ENCODE measurements around the gene RFX2. TPM values are rescaled to one million over a fixed set of nuclear protein-coding genes. Genes with fewer than 3 reads are reported as not detected.

The RFX2 gene
- polyA plus RNA-seq, 5 donors, result 12.2 to 16.8 (median 14.5) TPM

DNA sequence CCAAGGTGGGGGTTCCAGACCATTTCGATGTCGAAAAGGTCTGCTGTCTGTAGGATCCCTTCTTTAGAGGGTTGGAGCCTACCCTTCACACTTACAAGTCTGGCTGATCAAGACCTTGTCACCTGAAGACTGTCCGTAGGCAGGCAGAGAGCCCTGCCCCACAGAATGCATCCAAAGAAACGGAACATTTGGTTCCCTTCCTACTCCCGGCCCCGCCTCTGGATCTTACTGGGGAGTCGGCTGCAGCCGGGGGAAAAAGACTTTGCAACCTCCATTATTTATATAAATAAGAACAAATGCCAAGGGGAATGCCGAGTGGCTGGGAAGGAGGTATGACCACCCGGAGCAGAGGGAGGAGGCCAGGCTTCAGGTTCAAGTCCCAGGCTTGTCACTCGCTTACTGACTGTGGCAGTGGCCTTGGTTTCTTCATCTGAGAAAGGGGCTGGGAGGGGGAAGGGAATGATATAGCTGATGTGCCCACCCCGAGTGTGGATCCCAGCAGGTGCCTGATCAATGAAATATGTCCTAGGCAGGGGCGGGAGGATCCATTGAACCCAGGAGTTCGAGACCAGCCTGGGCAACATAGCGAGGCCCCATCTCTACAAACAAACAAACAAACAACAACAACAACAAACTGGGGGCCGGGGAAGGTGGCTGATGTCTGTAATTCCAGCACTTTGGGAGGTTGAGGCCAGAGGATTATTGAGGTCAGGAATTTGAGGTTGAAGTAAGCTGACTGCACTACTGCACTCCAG, 48.7 kb downstream of the RFX2 start:
- DNase-seq, result no peak

DNA sequence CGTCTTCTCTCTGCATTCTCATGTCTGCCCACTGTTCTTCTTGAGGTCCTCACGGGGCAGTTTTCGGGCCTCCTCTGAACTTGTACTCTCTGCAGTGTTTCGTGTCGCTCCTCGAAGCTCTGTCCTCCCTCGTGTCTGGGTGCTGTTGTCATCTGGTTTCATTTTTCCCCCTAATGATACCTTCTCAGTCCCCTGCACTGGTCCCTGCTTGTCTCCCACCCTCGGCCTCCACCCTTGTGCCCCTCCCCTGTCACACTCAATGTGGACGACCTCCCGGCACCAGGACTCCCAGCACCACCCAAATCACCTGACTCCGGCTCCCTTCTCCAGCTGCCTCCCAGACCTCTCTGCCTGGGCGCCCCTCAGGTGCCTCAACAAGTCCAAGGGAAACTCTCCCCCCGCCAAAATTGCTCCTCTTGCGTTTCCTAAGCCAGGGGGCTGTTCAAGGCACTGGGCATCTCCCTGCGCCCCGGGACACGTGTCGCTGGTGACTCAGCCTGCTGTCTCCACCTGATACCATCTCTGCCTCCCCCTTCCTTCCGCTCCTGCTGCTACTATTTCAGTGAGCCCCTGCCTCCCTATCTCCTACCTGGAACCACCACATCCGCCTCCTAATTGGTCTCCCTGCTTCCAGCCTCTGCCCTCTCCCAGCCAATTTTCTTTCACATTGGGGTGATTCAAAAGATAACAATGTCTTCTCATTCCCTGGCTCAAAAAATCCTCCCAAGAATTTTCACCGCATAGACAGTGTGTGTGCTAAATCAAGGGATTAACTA, 49.5 kb downstream of the RFX2 start:
- DNase-seq, result no peak

DNA sequence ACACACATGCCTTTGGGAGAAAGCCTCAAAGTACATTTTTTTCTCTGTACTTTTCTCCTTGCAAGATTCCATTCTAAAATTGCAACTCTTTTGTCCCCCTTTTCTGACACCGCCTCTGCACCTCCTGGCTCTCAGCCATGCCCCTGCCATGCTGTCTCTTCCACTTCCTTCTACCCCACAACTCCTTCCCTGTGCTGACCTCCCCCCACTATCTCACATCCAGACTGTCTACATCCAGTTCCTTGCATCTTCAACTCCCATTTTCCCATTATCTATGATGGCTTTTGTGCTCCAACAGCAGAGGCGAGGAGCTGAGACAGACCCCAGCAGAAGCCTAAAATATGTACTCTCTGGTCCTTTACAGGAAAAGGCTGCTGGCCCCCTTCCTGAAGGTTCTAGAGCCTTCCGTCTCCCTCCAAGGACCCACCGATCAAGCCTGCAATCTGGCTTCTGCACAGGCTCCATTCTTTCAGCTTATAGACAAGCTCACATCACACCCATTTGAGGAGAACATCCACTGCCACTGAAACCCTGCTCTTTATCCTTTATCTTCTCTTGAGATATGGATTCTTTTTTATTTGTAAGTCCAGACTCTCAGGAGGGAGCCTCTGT, 50.2 kb downstream of the RFX2 start:
- DNase-seq, result no peak

DNA sequence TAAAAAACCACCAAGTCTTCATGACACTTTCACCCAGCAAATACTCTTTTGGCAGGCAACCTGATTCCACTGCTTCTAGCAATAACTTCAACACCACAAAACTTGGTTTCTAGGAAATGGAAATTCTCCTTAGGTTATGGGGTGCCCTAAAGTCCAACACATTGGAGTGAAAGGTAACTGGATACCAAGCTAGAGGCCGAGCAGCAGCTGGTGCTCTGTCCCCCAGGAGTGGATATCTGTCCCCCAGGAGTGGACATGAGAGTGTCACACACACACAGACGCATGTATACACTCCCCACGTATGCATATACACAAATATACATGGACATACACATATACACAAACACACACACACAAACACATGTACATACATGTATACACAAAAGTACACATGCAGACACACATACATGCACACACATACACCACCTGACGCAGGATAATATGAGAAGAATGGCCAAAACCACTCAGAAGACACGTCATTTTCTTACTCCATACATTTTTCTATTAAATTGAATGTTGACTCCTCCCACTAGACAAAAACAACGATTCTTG, 50.8 kb downstream of the RFX2 start:
- DNase-seq, result no peak

DNA sequence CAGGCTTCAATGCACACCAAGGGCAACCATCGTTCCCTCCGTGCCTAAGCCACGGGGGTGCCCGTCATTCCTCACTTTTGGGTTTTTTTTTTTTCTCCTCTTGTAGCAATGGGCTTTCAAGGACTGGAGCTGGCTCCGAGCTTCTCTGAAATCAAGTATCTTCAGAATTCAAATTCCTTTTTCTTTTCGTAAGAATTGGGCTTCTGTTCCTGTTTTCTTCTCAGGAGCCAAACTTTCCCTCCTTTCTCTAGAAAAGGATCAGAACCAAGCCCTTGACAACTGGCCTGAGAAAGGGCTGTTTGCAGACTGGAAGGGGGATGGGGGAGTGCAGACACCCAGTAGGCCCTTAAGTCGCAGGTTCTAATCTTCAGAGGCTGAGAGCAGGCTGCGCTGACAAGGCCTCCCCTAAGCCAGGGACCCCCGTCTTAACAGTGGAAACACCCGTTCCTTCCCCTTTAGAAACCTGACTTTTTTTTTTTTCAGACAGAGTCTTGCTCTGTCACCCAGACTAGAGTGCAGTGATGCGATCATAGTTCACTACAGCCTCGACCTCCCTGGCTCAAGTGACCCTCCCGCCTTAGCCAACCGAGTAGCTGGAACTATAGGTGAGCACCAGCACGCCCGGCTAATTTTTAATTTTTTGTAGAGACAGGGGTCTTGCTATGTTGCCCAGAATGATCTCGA, 51.6 kb downstream of the RFX2 start:
- no peak for DNase-seq

DNA sequence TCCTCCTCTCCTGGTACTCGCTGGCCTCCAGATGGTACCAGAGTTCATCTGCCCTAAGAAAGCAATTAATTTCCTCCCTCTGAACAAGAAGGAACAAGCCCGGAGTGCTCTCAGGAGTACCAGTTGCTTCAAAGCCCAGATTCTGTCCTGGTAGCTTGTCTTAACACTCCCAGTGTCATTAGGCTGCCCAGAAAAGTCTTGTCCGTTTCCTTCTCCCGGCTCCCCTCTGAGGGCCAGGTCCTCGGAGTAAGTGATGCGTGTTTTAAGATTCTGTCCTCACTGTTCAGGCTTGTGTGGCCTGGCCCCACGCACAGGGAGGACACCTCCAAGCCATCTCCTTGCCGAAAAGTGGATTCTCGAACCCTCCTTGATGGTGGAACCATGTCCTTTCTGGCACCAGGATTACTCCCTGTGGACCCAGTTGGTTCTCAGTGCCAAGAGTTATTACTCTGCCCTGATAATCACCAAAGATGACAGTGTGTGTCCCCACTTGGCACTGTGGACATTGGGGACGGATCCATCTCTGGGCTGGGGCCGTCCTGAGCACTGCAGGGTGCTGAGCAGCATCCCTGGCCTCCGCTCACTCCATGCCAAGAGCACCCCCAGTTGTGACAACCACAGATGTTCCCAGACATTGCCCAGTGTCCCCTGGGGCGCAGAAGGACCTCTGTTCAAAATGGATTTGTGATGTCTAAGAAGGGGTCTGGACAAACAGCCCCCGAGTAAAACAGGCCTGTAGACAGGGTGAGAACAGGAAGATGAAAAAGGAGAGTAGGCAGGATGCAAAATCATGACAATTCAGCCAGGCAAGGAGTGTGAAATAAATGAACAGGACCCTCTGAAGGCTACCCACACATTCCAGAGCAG, 52.4 kb downstream of the RFX2 start:
- DNase-seq, result no peak

DNA sequence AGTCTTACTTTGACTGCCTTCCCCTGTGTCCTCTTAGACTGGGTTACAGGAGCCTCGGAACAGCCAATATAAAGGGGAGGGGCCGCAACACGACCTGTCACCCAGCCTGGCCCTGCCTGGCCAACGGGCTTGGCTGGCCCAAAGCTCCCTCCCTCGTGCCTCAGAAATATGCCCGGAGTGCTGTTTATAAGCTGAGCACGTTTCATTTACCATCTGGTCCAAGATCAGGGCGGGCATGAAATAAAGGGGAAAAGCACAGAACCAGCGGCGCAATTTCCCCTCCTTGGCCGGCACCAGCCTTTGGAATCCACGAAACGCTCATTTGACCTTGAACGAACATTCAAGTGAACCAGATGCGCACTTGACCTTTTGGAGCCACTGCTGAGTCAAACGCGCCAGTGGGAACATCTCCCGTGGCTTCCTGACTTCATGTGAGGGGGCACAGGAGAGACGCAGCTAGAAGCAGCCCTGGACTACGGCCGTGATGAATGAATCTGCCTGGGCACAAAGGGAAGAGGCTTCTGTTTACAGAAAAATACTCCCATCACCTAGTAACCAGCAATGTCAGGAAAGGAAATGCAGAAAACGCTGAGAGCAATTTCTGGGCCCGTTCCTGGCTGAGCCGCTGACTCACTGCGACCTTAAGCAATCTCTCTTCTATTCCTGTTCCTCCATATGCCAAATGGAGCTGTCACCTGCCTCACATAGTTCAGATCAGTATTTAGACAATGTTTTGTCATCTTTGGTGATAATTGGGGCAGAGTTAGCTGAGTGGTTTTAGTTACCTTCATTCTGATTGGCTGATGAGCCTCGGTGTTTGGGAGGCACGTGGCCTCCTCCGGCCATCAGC, 53.3 kb downstream of the RFX2 start:
- DNase-seq, result peak; percentile 67 to 75

DNA sequence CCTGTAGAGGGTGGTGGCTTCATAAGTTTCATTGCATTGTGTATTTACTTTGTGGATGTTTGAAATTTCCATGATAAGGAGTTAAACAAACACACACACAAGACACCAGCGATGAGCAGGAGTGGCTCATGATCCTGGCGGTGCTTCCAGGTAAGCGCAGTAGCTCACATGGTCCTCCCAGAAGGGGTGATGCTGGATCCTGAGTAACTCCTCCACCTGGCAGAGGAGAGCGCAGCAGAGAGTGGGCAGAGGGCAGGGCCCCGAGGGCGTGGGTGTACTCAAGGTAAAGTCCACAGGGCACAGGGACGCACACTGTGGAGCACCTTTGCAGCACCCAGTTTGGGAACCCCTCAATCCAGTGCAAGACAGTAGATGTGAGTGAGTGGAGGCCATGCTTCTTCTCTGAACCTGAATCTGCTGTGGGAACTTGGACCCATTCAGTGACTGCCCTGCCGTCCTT, 54.0 kb downstream of the RFX2 start:
- DNase-seq, result no peak

DNA sequence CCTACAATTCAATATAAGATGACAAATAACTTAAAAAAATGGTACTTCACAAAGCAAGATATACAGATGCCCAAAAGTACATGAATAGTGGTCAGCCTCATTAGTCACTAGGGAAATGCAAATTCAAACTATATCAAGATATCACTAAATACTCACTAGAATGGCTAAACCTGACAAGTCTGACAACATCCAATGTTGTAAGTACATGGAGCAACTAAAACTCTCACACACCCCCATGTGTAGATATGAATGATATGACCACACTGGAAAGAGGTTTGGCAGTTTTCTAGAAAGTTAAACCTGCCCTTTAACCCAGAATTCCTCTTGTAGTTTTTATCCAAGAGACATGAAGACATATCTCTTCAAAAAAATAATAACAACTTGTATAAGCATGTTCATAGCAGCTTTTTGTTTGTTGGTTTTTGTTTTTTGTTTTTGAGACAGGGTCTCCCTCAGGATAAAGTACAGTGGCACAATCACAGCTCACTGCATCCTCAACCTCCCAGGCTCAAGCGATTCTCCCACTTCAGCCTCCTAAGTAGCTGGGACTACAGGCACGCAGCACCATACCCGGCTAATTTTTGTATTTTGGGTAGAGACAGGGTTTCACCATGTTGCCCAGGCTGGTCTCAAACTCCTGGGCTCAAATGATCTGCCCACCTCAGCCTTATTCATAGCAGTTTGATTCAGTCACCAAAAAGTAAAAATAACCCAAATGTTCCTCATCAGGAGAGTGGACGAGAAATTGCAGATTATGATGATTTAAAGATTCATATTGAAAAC, 55.1 kb downstream of the RFX2 start:
- no peak for DNase-seq

DNA sequence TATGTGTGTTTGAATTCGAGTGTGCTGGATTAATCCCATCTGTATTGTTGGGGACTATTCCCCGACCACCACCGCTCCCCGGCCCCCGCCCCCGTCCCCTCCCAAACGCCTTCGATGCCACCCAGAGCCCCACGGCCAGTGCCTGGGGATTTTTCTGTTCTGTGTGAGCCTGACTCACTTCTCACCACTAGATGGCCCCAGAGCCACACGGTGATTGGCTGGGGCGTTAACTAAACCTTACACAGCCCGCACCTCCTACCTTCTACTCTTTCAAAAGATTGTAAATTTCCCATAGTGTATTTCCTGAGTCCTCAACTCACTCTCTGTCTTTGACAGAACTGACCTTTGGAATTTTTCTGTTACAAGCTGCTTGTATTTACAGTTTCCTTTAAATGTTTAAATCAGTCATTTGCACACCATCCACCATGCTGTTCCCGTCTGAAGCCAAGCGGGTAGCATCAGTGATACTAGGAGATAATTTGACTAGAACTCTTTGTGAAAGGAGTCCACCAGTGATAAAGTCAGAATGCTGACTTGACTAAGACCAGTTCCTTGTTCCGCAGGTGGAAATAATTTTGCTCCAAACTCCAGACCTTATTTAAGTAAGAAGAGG, 61.4 kb downstream of the RFX2 start:
- peak; percentile 71 to 78 for DNase-seq

DNA sequence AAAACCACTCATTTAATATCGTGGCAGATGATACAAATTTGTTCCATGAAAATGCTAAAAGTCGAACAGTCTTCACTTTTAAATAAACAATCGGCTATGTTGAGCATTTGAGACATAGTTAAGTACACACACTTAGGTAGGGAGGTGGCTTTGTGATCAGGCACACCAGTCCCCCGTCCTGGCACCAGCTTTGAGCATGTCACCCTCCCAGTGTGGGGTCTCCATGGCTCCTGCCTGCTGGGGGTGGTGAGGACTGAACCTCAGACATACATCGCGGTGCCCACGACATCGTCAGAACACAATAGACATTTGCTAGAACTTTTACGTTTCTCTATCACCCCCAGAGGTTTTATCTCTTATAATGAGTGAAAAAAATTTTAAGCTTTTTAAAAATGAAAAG, 62.0 kb downstream of the RFX2 start:
- DNase-seq, result no peak

DNA sequence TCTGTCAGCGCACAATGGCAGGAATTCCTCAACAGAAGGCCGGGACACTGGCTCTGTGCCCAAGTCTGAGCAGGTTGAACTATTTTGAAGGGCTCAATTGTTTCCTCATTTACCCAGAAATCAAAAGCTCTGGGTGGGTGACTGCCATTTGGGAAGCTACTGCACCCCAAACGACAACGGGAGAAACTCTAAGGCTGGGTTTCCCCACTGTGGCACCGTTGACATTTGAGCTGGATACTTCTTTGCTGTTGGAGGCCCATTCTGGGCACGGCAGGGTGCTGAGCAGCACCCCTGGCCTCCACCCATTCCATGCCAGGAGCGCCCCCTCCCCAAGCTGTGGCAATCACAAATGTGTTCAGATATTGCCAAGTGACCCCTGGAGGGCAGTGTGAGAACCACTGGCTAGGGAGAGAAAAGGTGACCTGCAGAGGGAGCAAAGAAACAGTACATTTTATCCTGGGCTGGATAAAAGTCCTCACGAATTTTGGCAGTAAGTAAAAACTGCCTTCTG, 62.5 kb downstream of the RFX2 start:
- DNase-seq, result peak; percentile 53 to 54

DNA sequence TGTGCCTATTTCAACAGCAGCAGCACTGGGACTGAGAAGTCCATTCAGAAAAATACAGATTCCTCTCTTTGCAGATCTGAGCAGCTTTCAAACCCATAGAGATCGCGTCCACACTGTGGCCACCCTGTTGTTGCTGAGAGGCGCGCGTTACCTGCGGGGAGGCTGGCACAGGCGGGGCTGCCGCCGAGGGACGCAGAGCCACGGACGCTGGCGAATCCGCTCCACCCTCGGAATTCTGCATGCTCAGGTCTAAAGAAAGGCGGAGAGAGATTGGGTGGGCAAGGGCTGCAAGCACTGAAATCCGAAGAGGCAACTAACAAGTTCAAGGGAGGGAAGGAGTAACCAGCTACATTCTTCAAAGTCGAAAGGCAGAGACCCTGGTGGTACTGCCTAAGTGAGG, 63.0 kb downstream of the RFX2 start:
- DNase-seq, result no peak

DNA sequence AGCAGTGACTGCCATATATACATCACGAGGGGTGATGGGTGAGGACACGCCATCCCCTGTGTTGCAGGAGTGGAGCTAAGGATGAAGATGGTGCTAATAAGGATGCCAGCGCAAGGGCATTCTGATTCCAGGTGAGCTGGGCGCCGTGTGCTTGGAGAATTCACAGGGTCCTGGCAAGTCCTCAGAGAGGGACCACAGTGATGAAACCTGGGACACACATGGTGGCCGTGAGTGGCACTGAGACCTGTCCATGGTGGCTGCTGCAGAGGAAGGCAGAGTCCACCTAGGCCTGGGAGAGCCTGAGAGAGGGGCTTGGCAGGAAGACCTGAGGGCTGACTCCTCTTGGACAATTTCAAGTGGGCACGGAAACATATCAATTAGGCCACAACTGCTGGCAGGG, 65.2 kb downstream of the RFX2 start:
- DNase-seq, result no peak

DNA sequence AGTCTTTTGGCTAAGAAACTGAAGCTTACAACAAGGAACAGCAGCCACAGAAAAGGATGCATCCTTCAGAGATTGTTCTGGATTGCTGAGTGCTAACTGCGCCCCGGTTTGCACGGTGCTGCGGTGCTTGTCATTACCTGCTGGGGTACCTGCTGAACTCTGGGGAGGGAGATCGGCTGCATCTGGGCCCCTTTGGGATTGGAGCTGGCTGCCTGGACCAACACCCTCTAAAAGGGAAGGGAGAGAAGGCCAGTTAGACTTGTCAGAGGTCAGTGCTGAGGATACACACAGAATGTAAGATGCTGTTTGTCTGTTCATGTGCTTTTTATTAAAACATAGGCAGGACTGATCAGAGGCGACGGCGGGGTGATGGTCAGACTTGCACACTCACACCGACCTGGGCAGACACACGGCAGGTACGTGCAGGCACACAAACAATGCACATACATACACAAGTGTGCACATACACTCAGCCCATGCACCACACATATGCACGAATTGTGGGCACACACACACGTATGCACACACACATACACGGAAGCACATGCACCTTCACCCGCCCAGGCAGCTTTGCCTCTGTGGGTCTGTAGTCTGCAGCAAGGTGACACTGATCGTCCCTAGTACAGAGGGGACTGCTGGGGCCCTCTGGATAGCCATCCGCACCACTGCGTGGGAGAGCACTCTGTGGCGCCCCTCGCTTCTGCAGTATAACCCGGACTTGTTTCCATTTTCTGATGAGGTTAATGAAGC, 66.1 kb downstream of the RFX2 start:
- no peak for DNase-seq

DNA sequence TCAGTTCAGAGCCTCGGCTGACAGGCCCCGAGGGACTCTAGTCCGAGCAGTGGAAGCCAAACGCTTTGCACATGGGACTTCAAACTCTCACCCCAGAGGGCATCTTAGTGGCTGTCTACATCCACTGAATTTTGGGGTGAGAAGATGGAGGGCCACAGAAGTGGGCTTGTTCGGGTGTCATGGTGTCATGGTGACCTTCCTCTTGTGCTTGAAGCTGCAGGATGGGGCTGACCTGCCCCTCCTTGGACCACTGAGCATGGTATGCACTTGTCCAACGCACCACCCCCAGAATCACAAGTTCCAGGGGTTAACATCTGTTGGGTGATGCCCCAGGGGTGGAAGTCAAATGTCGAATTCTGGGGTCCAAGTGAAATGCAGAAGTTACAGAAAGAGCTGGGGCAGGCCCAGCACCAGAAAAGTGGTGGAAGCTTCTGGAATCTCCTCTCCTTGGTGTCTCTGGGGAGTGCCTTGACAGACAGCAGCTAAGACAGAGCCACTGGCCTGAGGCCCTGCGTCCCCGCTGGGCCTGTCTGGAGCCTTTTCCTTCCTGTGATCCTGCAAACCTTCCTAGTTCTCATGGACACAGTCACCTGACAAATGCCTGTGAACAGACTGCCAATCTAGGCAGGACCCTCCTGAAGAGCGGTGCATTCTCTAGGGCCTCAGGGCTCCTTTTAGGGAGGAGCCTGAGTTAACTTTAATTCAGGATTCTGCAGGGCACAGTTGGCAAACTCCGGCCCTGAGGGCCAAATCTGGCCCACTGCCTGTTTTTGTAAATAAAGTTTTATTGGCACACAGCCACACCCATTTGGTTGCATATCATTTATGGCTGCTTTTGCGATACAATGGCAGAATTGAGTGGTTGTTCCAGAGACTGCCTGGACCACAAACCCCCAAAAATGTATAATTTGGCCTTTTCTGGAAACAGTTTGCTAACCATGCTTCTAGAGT, 67.2 kb downstream of the RFX2 start:
- DNase-seq, result no peak
